NCI-H748 (cell line): ENCODE data around the gene AFF2.
"Not testable (repeated sequence)": the region's sequence is repeated elsewhere in the genome, so short reads cannot be mapped to it uniquely, and the experiment has no call there.

ENCODE experiments used
- DNase-seq: peaks from one replicate; lab custom pipeline; 2025; ENCODE audit not compliant: unreplicated experiment; lab: John Stamatoyannopoulos, UW

Gene AFF2

GRCh38 chrX:148629434-148629833, 129.0 kb downstream of the AFF2 start:
- no peak for DNase-seq

- no peak for DNase-seq
These were observed 132.0 kb downstream of the AFF2 start for GRCh38 chrX:148632444-148632843.

DNA sequence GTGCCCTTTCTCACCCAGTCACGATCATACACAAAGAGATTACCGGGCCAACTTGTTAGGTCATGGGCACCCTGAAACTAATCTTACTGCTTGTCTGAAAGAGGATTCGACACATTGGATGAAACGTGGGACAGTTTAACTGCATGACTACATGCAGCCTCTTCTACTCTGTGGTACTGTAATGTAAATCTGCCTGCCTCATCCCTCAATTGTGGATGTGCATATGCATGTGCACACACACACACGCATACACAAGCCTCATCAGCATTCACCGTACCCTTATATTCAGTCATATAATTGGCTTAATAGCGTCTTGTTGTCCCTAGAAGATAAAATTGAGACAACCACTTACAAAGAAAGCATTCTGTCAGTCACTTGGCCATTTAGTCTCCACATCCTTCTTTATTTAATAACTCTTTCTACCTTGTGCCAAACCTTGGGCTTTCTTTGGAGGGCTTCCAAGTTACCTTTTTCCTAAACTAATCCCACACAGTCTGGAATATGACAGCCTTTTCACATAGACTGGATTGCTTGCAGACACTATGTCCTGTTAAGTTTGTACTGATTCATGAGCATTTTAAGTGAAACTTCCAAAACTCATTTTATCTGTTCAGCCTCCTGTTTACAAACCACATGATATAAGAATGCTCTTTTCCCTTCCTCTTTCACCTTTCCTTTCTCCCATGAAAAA, 132.9 kb downstream of the AFF2 start:
- no peak for DNase-seq

DNA sequence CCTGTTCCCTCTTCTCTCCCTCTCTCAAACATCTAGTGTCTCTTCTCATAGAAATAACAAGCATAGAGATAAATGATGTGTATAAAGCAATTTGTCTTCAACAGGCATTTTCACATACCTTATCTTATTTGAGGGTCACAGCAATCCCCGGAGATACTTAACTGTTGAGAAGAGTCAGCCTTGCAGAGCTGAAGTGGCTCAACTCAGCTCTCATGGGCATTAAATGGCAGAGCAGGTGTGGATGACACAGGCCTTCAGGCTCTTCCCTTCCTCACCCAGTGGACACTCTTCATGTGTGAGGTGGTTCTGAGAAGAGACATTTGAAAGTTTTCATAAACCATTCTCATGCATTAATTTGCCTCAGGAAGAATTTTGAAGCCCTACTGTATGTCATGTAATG, 134.2 kb downstream of the AFF2 start:
- DNase-seq = no peak

DNA sequence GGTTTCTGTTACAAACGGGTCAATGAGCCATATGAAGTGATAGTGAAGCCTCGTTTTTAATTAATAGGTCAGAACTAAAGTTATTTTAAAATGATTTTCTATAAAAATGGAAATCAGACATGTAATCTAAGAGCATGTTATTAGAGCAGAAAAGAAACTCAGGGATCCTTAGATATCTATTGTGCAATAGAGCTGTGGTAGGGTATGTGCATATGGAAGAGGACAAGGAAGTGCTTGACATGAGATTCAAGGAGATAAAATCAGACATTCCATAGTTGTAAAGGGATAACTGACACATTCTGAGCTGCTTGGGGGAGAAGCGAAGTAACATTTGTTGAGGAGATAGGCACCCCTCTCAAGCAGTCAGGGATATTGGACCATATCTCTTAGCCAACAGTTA, 143.0 kb downstream of the AFF2 start:
- no peak for DNase-seq

DNA sequence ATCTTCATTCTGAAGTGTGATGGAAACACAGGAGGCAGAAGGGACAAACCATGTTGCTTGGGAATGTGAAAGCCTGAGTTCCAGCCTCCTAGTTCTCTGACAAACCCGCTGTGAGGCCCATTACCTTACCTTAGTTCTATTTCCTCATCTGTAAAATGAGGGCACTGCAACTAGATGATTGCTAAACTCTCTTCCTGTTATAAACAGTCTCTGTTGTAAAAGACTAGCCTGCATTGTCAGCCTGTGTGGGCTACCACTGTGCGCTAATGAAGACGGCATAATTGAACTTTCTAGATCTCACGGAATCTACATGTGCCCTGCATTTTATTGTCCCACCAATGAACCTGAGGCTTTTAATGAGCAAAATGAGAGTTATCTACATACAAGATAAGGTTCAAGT, 147.2 kb downstream of the AFF2 start:
- DNase-seq = no peak

- no peak for DNase-seq
These were observed 148.9 kb downstream of the AFF2 start for GRCh38 chrX:148649145-148649795.

DNA sequence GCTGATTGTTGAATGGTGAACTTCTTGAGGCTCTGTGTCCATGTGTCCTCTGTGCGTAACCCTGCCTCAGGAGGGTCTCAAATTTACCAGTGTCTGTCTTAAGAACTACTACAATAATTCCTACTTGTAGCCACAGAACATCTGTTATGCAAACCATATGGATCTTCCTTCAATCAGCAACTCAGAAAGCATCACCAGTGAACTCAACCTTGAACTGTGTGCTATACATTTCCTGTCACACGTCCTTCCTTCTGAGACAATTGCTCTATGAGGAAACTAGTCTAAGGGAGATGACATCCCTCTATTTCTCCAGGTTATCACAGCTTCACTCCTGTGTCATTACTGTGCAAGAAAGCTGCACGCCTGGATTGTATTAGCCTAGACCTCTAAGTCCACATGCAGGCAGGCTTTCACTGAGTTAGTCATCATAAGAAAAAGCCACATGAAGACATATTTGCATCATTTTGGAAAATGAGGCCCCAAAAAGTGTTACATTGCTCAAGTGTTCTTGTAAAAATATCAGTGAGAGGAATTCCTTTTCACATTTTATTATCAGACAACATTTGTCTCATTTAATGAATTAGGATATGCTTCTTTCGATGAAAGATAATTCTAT, 157.8 kb downstream of the AFF2 start:
- DNase-seq = no peak

DNA sequence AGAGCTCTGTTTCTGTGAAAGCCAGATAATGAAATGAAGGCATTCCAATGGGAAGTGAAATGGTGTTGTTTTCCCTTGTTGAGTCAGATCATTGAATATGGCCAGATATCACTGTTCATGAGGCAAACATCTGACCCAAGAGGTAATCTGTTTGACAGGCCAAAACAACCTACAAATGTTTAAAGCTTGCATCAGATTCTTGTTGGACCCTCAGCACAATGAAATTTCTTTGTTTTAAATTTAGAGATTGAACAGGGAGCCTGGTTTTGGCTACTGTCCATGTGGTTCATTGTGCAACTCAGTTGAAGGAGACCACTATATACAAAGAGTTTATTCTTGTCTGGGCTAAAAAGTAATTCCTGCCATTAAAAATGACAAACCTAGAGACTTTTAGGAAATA, 159.1 kb downstream of the AFF2 start:
- DNase-seq = no peak

DNA sequence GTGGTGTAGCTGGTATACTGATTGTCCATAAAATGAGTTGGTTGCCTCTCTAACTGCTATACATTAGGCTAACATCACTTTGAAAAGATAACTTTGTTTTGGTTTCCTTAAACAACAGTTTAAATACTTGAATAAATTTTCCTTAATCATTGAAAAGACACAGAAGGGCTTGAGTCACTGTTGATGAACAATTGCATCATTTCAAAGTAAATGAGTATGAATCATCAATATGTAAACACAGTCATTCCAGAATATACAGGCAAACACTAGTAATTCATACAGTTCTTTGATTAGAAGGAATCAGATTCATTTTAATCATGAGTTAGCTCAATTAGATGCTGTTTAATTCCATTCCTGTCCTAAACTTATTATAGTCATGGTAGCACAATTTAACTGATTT, 160.6 kb downstream of the AFF2 start:
- no peak for DNase-seq

DNA sequence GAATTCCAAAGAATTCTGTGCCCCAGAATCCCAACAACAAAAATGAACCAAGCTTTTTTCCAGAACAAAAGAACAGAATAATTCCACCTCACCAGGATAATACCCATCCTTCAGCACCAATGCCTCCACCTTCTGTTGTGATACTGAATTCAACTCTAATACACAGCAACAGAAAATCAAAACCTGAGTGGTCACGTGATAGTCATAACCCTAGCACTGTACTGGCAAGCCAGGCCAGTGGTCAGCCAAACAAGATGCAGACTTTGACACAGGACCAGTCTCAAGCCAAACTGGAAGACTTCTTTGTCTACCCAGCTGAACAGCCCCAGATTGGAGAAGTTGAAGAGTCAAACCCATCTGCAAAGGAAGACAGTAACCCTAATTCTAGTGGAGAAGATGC, 161.6 kb downstream of the AFF2 start:
- no peak for DNase-seq

DNA sequence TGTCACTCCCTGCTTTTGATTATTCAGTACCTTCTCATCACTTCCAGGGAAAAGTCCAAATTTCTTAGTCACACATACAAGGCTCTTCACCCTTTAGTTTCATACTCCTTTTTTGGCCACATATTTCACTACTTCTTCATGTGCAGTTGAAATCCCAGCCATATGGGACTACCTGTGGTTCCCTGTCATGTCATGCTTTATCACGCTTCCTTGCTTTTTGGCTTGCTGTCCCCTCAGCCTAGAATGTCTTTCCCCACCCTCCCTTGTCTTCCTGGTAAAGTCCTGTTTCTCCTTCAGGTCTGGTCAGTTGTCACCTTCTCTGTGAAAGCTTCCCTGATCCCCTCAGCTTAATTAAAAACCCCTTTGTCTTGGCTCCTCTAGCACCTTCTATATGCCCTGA, 163.8 kb downstream of the AFF2 start:
- DNase-seq = no peak

DNA sequence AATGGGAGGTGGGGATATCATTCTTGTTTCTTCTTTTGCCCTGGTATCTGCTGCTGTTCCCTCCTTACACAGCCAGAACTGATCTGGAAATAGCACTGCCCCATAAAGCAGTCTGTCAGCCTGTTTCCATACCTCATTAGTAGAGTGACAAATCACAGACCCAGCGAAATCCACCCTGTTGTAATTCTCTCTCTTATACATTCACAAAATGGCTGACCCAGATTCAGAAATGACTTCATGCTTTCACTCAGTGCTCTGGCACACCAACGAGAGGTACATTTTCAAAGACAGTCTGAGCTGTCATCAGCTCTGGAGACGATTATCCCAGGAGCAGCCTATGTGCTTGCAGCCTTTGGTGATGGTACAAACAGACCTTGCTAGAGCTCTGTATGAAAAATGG, 164.6 kb downstream of the AFF2 start:
- no peak for DNase-seq

GRCh38 chrX:148669175-148669574, 168.8 kb downstream of the AFF2 start:
- DNase-seq = not testable (repeated sequence)

DNA sequence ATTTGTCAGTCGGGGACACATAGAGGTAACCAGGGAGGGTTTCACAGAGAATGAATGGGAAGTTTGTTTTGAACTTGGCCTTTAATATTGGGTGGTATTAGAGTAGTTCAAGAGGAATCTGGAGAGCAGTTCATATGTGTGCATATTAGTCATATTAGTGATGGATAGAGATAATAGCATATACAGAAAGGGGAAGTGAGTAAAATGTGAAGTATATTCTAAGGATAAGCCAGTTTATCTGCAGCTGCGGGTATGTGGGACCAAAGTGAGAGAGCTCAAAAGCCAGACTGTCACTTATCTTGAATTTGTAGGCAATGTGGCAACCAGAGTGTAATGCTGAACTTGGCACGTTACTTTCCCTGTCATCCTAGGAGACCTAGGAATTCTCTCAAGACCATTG, 169.9 kb downstream of the AFF2 start:
- no peak for DNase-seq

DNA sequence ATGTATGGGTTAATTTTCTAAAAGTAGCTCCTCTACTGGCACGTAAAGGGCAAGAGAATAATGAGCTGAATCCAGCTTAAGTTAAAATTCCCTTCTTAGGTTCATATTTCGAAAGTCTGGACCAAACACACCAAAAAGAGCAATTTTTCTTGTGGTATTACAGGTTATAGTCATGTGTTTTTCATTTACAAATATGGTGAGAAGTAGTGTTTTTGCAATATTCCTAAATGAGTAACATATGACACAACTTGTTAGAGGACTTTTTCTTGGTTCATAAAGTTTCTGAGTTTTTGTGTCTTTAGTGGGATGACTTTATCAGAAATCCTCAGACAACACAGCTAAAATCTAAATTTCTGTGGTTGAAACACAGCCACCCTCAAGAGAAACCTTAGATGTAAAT, 172.1 kb downstream of the AFF2 start:
- DNase-seq = no peak

DNA sequence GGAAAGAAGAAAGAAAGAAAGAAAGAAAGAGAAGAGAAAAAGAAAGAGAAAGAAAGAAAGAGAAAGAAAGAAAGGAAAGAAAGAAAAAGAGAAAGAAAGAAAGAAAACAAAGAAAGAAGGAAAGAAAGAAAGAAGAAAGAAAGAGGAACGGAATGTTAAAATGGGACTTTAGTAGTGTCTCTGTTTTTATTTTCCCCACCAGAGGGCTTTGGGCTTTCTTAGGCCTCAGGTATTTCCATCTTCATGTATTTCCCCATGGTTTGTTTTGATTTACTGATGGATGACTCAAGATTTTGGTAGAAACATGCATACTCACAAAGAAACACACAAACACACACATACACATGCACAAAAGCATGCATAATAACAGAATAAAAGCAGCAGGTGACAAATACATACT, 181.2 kb downstream of the AFF2 start:
- no peak for DNase-seq

GRCh38 chrX:148682206-148682605, 181.8 kb downstream of the AFF2 start:
- DNase-seq = no peak

DNA sequence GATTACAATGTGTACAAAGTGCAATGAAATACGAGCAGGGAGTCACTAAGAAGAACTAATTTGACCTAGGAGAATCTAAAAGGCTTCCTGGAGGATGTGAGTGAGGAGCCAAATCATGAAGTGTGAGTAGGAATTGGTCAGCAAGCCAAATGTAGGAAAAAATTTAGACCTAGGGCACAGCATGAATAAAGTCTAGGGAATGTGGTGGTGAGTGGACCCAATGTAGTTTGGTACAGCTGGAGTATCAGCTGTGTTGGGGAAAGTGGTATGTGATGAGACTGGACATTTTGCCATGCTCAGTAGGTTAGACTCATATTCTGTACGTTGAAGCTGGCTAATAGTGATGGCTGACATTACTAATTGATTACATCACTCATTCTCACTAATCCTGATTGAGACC, 191.0 kb downstream of the AFF2 start:
- no peak for DNase-seq

GRCh38 chrX:148695255-148695654, 194.8 kb downstream of the AFF2 start:
- DNase-seq = no peak

- DNase-seq = no peak
These were observed 197.8 kb downstream of the AFF2 start for GRCh38 chrX:148698221-148698620.

GRCh38 chrX:148700021-148700420, 199.6 kb downstream of the AFF2 start:
- no peak for DNase-seq

GRCh38 chrX:148713981-148714380, 213.6 kb downstream of the AFF2 start:
- no peak for DNase-seq
